GM06990 (cell line): Measurements from ENCODE around the gene YIPF2.

Experiments used
- DNase-seq: peaks from one replicate; pipeline ENCODE4 v3.0.0-alpha.2; 2011; ENCODE audit not compliant: insufficient read length; ENCODE audit errors: extremely low read depth
- H3K27me3 ChIP-seq: replicated peaks from 2 replicates; pipeline ENCODE4 v1.6.0; 2011; ENCODE audit warnings: low read length; ENCODE audit not compliant: control insufficient read depth, insufficient read depth
- H3K36me3 ChIP-seq: 2 replicates; pipeline ENCODE4 v1.5.1; 2011; ENCODE audit warnings: low read length; ENCODE audit not compliant: control insufficient read depth, insufficient read depth
- H3K4me3 ChIP-seq: replicated peaks from 2 replicates; pipeline ENCODE4 v1.5.1; 2011; ENCODE audit warnings: low read depth, mild to moderate bottlenecking, control low read depth, low read length
- TF ChIP-seq, protein P1 (sequence below): IDR thresholded peaks from 2 replicates; pipeline ENCODE4 v1.5.1; 2011; ENCODE audit warnings: low read length, control low read depth, mild to moderate bottlenecking, inconsistent platforms; ENCODE audit not compliant: insufficient read depth, poor library complexity, severe bottlenecking

Gene YIPF2

DNA sequence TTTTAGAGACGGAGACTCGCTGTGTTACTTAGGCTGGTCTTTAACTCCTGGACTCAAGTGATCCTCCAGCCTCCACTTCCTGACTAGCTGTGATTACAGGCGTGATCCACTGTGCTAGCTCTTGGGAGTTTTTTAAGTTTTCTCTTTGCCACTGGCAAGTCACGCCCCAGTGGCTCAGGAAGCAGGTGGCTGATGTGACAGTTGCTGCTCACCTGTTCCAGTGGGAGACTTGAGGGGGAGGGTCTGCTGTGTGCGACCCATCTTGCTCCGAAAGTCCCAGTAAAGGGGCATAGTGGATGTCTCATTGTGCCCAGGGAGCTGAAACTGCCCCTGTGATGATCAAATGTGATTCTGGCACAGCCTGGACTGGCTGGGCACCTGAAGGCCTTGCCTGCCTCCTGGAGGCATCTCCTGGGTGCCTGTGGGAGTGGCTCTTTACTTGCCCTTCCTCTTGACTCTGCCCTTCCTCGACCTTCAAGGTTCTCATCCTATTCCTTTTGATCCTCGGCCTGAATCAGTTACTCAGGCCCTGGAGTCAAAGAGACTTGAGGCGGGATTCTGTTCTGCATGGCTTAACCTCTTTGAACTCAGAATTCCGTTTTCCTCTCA lies 40.2 kb upstream of the YIPF2 start:
- DNase-seq: peak; percentile 65
- Histone ChIP-seq H3K4me3 (peak overlapping the region; percentile 22; the same call in 1 of the 2 replicates), H3K36me3 (peaks cover 2% of the 10 kb centered on the region), H3K27me3 (no peaks in the 10 kb centered on the region)
- TF ChIP-seq, protein P1, sequence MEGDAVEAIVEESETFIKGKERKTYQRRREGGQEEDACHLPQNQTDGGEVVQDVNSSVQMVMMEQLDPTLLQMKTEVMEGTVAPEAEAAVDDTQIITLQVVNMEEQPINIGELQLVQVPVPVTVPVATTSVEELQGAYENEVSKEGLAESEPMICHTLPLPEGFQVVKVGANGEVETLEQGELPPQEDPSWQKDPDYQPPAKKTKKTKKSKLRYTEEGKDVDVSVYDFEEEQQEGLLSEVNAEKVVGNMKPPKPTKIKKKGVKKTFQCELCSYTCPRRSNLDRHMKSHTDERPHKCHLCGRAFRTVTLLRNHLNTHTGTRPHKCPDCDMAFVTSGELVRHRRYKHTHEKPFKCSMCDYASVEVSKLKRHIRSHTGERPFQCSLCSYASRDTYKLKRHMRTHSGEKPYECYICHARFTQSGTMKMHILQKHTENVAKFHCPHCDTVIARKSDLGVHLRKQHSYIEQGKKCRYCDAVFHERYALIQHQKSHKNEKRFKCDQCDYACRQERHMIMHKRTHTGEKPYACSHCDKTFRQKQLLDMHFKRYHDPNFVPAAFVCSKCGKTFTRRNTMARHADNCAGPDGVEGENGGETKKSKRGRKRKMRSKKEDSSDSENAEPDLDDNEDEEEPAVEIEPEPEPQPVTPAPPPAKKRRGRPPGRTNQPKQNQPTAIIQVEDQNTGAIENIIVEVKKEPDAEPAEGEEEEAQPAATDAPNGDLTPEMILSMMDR: peak; percentile 8

DNA sequence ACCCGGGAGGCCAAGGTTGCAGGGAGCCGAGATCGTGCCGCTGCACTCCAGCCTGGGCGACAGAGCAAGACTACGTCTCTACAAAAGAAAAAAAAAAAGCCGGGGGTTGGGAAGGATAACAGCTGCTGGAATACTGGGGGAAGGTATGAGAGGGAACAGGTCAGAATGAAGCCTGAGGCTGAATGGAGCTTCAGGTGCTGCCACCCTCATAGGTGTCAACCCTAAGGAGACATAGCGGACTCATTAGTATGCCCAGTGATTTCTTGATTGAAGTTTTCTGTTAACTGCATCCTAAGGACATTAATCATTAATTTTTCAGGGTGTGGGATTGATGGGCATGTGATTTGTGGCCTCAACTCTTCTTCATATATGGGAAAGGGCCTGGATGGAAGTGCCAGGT lies 38.4 kb upstream of the YIPF2 start:
- Histone ChIP-seq H3K27me3 (no peaks in the 10 kb centered on the region), H3K36me3 (peaks cover 2% of the 10 kb centered on the region), H3K4me3 (no peak overlapping the region)
- TF ChIP-seq, protein P1: no peak
- DNase-seq: no peak

DNA sequence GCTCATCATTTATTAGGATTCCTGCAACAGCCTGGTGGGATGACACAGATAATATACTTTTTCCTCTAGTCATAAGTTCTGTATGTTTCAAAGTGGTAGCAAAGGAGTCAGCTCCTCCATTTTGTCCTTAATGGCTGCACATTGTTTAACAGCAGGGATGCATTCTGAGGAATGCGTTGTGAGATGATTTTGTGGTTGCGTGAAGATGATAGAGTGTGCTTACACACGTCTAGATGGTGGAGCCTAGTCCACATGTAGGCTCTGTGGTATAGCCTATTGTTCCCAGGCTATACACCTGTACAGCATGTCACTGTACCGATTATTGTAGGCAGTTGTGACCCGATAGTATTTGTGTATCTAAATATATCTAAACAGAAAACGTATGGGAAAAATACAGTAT lies 37.0 kb upstream of the YIPF2 start:
- TF ChIP-seq, protein P1: no peak
- H3K36me3 ChIP-seq: peaks cover 2% of the 10 kb centered on the region
- H3K4me3 ChIP-seq: no peak overlapping the region
- no peaks in the 10 kb centered on the region for H3K27me3 ChIP-seq
- DNase-seq: no peak

DNA sequence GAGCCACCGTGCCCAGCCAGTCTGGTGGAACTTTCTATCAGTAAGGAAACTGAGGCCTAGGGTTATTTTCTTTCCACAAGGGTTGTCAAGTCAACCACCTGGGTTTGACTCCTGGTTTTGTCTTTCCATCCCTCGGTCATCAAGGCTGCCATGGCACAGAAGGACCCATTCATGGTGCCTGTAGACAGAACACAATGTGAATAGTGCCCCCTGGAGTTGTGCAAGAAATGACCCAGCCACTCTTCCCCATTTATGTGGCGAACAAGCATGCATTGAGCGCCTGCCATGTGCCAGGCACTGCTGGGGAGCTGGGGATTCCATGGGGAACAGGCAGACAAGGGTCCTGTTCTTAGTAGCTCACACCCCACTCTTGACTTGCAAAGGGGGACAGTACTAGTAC lies 36.5 kb upstream of the YIPF2 start:
- H3K27me3 ChIP-seq: no peaks in the 10 kb centered on the region
- peaks cover 2% of the 10 kb centered on the region for H3K36me3 ChIP-seq
- H3K4me3 ChIP-seq: no peak overlapping the region
- TF ChIP-seq, protein P1: peak; percentile 20
- DNase-seq: no peak

DNA sequence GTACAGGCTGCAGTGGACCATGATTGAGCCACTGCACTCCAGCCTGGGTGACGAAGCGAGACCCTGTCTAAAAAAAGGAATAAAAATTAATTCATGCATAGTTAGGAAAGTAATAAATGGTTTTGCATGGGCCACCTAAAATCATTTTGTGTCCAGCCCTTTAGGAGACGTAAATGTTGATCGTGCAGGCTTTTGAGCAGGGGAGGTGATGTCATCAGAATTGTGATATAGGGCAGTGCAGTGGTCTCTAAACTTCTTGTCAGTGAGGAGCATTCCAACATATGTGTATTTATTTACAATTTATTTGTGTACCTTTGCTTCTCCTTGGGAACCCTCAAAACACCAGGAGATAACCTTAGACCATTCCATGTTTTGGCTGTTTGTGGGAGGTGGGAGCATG lies 35.4 kb upstream of the YIPF2 start:
- H3K27me3 ChIP-seq: no peaks in the 10 kb centered on the region
- no peak for DNase-seq
- TF ChIP-seq, protein P1: no peak
- H3K36me3 ChIP-seq: peaks cover 2% of the 10 kb centered on the region
- H3K4me3 ChIP-seq: no peak overlapping the region; the same call in 1 of the 2 replicates

DNA sequence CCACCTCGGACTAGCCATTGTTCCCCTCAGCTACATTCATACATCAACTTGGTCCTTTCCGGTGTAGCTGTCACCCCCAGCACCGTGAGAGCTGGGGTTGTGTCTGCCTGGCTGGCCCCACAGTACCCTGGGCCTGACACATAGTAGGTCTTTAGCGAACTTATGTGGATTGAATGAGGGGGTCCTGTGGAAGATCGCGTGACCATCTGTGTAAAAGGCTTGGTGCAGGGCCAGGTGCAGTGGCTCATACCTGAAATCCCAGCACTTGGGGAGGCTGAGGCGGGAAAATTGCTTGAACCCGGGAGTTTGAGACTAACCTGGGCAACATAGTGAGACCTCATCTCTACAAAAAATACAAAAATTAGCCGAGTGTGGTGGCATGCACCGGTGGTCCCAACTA lies 34.4 kb upstream of the YIPF2 start:
- TF ChIP-seq, protein P1: no peak
- Histone ChIP-seq H3K36me3 (peaks cover 2% of the 10 kb centered on the region), H3K4me3 (peak overlapping the region; percentile 4), H3K27me3 (no peaks in the 10 kb centered on the region)
- DNase-seq: no peak
